GM18909 (cell line): ENCODE measurements around the gene IMPACT.

Source experiments
- ATAC-seq: cut with Tn5 transposase; IDR thresholded peaks from one replicate; pipeline ENCODE4 v1.9.1; 2021; ENCODE audit warnings: mild to moderate bottlenecking; ENCODE audit not compliant: unreplicated experiment, poor library complexity

IMPACT gene

DNA sequence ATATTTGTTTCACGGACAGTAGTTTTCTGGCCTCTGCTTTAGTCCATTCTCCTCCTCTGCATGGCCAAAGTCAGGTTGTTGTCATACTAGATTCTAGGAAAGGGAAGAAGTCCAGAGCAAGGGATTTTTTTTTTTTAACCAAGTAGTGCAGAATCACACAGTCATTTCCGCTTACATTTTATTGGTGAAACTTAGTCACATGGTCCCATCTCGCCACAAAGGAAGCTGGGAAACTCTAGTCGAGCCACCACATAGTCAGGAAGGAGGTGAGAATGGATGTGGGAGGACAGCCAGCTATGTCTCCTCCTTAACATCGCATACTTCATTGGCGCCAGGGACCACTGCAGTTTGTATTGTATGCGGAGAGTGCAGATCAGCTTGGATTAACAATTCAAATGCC lies 44.3 kb downstream of the IMPACT start:
- no peak for ATAC-seq

DNA sequence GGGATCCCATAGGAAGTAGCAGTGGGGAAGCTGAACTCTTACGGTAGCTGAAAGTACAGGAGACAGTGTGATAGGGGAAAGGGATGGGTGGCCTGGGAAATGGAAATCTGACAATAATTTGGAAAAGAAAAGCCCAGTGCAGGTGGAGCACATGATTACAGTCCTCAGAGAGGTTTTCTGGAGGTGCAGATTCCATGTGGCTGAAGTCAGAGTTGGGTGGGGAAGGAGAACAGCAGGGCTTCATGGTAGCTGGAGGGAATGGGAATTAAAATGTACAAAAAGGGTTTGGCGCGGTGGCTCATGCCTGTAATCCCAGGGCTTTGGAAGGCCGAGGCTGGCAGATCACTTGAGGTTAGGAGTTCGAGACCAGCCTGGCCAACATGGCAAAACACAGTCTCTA lies 46.1 kb downstream of the IMPACT start:
- no peak for ATAC-seq

DNA sequence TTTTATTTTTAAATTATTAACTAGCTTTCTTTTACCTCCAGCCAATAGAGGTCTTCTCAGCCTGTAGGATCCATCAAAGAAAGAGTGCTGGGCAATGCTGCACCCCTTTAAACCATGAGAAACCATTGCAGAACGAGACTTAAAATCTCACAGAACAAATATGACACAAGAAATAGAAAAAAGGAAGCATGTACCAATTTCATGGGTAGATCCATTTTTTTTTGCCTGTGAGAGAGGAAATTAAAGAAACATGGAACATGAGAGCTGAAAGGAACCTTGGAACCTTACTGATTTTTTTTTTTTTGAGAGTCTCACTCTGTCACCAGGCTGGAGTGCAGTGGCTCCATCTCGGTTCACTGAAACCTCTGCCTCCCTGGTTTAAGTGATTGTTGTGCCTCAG lies 47.9 kb downstream of the IMPACT start:
- ATAC-seq, result no peak

DNA sequence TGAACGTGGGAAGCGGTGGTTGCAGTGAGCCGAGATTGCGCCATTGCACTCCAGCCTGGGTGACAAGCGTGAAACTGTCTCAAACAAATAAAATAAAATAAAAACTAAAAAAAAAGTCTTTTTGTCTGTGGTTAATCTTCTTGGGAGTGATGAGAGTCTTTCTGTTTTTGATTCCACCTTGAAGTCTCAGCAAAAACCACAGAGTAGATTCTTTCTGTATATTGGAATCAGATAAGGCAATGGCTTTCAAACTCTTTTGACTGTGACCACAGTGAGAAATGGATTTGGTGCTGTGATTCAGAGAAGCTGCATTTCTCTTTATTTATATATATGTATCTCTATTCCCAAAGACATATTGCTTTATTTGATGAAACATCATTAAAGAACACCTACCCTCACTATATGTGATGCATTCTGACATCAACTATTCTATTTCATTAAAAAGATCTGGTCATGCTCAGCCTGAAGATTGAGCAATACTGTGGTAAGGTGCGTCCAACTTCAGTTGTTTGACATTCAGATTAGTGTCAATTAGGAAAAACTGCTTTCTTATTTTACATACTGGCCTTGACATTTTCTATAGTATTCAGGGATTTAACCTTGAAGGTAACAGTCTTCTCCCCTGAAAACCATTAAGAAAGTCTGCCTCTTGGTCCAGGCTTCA lies 49.6 kb downstream of the IMPACT start:
- ATAC-seq, result no peak

DNA sequence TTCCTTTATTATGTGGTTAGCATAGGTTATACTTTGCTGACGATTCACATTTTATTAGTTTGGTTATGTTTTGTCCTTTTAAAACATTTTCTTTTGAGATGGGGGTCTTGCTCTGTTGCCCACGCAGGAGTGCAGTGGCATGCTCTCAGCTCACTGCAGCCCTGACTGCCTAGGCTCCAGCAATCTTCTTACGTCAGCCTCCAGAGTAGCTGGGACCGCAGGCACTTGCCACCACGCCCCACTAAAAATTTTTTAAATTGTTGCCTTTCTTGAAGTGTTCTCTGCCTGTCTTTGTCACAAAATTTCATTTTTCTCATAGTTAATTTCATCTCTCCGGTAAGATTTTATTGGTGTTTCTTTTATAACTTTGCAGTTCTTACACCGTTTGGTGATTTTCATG lies 52.9 kb downstream of the IMPACT start:
- no peak for ATAC-seq

DNA sequence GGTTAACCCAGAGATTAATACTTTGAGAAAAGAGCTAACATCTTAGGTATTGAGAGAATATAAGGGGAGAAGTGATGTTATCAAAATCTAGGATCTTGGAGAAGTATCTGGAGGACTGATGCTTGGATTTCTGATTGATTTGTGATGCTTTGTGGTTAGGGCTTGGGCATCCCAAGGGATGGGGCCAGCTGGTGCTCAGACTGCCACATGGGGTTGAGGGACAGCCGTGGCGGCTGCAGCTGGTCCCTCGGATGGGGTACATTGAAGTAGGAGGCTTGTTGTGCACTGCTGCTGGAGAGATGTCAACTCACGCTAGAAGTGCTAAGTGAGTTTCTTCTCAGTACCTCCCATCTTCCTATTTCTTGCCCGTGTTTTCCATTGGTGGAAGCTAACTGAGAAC lies 56.4 kb downstream of the IMPACT start:
- no peak for ATAC-seq

DNA sequence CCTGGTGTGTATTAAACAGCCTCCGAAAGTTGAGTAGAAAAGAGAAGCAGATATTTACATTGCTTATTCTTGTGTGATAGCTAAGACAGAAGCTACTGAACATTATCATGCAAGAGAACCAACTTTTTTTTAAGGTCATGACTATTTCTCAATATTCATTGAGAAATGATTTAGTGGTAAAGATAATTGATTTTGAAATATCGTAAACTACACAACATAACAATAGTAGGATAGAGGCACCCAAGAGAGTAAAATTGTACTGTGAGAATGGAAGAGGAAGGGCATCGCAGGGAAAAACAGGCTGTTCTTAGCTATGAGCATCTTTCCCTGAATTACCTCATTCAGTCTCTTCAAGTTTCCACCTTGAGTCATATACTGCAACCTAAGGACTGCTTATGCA lies 59.2 kb downstream of the IMPACT start:
- ATAC-seq, result no peak

DNA sequence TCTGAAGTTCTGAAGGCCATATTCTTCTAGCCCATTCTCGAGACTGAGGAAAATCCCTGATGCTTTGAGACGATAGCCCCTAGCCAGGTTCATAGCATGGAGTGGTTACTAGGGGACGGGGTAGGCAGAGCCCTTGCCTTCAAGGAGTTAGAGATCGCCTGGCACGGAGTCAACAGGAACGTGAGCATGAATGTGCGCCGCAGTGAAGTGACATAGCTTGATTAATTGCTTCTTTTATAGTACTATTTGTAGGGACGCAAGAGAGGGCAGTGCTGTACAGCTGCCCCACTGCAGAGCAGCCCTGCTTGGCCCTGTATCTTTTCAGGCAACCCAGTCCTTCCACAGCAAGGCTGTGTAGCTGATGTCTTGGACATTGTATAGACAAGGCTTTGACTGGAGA lies 60.2 kb downstream of the IMPACT start:
- ATAC-seq, result no peak

DNA sequence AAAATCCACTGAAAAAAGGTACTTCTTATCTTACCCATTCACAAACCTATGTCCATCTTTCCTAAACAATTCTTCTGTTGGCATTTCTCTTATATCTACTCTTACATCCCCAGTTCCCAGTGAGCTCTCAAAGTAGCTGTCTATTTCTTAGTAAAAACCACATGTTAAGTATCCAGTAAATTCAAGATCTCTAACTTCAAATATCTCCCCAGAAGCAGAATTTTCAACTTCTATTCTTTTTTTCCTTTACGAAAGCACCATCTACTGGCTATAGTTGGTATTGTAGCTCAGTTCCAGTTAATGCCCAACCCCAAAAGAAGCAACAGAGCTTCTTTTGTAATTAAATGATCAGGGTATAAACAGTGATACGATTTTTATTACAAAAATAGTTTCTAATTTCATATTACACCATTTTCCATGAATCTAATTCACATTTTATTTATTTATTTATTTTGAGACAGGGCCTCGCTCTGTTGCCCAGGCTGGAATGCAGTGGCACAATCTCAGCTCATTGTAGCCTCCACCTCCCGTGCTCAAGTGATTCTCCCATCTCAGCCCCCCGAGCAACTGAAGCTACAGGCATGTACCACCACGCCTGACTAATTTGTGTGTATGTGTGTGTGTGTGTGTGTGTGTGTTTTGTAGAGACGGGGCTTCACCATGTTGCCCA lies 62.5 kb downstream of the IMPACT start:
- no peak for ATAC-seq

DNA sequence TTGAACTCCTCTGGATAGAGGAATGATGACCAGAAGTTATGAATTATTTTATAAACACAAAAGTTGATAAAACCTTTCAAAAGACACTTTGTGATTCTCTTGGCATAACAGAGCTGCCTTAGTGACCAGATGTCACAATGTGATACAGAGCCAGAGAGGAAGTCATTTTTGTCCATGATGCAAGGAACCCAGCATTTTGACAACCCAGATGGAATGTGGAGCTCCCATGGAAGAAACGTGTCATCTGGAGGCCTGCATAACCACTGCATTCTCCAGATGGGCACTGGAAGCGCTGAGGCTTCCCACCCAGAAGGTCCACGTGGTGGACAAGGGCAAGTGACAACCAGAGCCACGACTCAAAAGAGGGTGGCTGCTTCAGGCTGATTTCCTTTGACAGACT lies 64.1 kb downstream of the IMPACT start:
- no peak for ATAC-seq

DNA sequence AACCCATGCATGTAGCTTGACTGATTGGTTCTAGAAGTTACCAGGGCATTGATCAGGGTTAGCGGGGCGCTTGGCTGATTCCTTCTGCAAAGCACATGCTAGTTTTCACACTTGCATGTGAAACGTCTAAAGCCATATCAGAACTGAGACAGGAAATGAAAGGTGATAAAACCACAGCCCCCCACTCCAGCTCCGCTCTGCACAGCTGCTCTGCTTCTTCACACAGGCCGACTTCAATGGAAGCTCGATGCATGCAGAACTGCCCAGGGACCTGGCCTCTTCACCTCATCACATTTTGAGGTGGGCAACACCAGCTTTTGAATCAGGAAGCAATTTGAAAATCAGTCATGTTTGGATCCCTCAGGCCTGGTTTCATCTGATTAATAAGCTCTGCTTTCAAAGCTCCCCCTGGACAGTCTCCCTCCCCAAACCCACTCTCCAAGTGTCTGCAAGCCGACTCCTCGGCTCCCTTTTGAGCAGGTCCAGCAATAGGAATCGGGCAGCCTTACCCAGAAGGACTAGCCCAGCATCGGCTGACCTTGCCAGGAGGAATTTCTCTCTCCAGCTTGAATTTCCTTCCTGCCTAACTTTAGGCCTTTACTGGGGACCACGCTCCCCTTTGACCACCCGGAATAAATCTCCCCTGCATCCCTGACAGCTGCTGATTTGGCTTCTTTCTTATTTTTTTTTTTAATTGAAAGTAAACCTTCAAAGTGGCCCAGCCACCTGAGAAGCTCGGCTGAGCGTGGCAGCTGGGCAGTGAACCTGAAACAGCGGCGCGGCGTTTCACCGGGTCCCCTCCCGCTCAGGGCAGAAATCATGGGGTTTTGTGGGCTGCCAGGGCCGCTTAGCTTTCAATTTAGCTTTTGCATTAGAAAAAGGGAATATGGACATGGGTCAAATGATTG lies 65.7 kb downstream of the IMPACT start:
- ATAC-seq, result peak; percentile 92

DNA sequence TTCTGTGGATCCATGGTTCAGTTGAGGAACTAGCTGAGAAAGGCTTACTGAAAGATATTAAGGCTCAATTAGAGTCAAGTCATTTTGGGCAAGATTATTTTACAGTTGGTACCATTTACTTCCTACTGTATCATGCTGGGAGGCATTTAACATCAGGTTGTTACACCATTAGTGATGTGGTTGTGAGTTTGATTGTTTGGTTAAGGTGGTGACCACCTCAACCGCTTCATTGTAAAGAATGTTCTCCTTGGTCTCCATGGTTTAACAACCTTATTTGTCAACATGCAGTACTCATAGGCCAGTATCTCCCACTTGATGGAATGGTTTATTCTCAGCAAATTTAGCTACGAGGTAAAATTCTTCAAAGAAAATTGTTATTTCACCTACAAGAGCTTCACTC lies 68.1 kb downstream of the IMPACT start:
- no peak for ATAC-seq

DNA sequence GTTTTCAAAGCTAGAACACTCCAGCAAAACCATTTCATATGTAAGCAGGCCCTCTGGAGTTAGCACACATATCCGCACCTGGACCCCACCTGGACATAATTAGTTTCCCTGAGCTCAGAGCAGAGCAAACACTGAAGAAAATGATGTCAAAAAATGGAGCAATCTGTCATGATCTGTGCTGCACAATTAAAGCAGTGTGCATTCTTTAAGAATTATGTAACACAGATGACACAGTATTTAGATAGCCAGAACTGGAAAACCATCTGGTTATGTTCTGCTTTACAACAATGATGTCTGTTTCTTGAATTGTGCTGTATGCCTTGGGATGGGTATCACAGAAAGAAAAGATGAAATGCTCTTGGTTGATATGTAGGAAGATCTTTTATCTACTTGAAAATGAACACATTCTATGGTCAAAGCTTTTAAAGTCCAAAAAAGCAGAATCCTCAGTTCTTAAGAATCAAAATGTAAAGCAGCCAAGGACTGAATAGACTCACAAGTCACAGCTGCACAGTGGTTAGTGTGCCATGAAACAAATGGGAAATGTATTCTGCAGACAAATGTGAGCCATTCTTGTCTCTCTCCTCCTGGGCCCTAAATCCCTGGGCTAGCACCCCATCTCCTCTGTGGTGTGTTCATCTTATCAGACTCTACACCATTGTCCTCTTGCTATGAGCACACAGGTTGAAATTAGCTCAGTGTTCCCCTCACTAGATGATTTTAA lies 70.7 kb downstream of the IMPACT start:
- ATAC-seq, result no peak

DNA sequence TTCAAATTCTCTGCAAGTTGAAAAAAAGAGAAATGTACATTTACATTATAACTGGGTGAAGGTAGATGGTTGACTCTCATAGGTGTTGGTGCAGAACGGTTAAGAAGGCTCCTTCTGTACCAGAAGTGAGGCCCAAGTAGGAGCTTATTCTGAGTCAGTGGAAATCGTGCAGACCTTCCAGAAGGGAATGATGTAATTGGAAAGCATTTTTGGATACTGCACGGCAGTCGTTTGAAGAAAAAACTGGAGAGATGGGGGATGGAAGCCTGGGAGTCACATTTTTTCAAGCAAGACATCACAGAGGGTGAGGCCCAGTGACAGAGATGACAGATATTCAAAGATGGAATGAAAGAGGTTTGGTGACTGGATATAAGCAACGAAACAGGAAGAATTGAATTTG lies 73.3 kb downstream of the IMPACT start:
- no peak for ATAC-seq

DNA sequence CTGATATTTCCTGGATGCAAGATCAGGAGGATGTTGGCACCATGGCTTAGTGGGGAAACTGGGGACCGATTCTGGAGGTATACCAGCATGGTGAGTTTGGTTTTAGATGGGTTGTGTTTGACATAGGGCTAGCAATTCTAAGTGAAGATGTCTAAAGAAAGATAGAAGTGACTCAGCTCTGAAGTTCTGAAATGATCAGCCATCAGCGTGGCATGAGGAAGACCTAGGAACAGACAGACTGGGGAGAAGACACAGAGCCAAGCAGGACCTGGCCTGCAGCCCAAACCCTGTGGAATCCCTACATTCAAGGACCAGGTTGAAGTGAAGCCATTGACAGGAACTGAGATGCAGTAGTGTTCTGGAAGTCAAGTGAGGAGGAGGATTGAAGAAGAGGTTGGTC lies 73.7 kb downstream of the IMPACT start:
- no peak for ATAC-seq

DNA sequence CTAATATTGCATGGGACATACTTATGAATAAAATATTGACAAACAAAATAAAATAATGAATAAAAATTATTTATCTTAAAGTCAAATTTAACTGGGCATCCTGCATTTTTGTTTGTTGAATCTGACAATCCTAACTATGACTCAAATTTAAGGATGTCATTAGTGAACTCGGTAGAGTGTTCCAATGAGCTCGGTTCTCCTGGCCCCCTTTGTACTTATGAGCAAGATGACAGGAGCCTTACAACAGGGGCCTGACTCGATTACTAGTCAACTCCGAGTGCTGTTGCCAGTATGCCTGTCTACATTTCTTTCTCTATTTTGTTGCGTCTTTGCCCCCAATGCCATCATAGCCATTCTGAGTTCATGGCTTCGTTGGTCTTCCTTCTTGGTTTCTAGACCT lies 74.3 kb downstream of the IMPACT start:
- ATAC-seq, result no peak

DNA sequence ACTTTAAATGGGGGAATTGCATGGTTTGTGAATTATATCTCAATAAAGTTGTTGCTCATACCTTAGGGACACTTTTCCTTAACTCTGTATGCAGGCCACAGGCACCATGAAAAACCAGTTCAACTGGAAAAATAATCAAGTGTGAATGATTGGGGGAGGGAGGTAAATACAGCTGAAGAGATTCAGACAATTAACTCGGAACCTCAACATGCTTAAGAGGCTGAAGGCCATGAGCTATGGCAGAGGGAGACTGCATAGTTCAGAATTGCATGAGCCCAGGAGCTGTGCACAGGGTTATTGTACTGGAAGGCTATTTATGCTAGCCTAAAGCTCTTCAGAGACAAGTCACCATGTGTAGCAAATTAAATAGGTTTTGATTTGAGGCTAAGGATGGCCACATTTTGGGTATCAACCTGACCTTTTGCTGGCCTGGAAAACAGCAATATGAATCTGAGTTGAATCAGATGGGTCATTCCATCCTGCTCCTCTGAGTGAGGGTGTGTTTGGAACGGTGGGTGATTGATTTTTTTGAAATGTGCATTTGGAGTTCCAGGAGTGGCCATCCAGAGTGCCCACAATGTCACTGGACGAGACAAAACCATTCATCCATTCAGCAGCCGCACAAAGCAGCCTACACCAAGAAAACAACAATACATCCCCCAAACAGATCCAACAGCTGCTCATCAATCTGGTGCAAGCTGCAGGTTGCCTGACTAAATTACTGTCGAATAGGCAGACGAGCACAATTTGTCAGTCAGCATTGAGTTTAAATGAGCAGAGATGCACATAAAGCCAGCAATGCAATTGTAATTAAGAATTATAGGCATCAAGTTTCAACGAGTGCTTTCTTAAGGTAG lies 76.4 kb downstream of the IMPACT start:
- no peak for ATAC-seq
